Measurements from ENCODE around the gene RPL37. TPM values are rescaled to one million over a fixed set of nuclear protein-coding genes. Genes with fewer than 3 reads are reported as not detected.
A peak's percentile ranks its signal among the peaks of the same experiment; 100 is the strongest.

RPL37 gene
- total and polyA plus RNA-seq, 4 donors, result 881 to 2,683 (median 1,270) TPM

GRCh38 chr5:40784916-40785315 lies 50.1 kb downstream of the RPL37 start:
- Histone ChIP-seq H3K27me3 (ENCODE audit: control insufficient read depth in 3 of 3, insufficient read depth in 3 of 3, low read length in 2 of 3) (no peaks in the 10 kb centered on the region), H3K27ac (ENCODE audit: low read depth in 1 of 2, low read length in 1 of 2) (no peak overlapping the region), H3K36me3 (ENCODE audit: control insufficient read depth in 4 of 4, insufficient read depth in 4 of 4, low read length in 4 of 4) (peaks cover 0 to 3% (median under 1%) of the 10 kb centered on the region in 4 donors), H3K4me3 (no peak overlapping the region), H3K9me3 (ENCODE audit: control insufficient read depth in 4 of 4, insufficient read depth in 3 of 4, low read length in 3 of 4) (peaks cover 0 to 3% (median 0%) of the 10 kb centered on the region in 4 donors), H3K9ac (ENCODE audit: insufficient read depth in 1 of 2, low read length in 2 of 2) (no peak overlapping the region), H3K4me1 (ENCODE audit: control insufficient read depth in 5 of 5, insufficient read depth in 5 of 5, low read length in 5 of 5) (peaks cover 0 to 10% (median 0%) of the 10 kb centered on the region in 5 donors)
- TF ChIP-seq, protein P1, sequence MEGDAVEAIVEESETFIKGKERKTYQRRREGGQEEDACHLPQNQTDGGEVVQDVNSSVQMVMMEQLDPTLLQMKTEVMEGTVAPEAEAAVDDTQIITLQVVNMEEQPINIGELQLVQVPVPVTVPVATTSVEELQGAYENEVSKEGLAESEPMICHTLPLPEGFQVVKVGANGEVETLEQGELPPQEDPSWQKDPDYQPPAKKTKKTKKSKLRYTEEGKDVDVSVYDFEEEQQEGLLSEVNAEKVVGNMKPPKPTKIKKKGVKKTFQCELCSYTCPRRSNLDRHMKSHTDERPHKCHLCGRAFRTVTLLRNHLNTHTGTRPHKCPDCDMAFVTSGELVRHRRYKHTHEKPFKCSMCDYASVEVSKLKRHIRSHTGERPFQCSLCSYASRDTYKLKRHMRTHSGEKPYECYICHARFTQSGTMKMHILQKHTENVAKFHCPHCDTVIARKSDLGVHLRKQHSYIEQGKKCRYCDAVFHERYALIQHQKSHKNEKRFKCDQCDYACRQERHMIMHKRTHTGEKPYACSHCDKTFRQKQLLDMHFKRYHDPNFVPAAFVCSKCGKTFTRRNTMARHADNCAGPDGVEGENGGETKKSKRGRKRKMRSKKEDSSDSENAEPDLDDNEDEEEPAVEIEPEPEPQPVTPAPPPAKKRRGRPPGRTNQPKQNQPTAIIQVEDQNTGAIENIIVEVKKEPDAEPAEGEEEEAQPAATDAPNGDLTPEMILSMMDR (IDR thresholded peaks at IDR 0.05; ENCODE audit: control extremely low read depth, extremely low read depth), result no peak
- ATAC-seq (ENCODE audit: insufficient read depth, low FRiP score), result no peak
- WGBS, 2 donors, result 90 to 100% methylated on average over 1 of the region's 1 CpG
- no peak for DNase-seq

DNA sequence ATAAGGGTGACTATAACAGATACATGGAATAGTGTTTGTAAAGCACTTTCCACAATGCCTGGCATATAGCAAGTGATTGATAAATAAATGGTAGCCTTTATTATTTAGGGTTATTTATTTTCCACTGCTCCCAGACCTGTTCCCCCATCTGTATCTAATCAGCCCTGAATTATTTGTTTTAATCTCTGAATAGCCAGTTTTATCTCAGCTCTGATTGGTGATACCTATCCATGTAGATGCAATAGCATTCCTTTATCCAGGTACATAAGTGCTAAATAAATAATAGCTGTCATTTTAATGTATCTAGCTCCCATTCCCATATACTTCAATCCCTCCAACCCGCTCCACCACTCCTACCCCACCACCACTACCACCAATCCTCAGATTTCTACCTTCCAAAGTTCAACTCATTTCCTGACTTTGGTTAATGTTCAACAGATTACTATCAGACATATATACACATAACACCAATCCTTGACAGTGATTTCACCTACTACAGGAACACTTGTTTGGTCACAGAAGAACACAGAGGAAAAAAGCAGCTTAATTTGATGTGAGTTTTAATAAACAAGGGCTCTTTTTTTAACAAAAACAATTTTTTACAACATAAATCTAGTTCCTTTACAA lies 50.9 kb downstream of the RPL37 start:
- TF ChIP-seq, protein P1 (IDR thresholded peaks at IDR 0.05; ENCODE audit: control extremely low read depth, extremely low read depth), result no peak
- no peak for DNase-seq
- H3K9ac ChIP-seq (ENCODE audit: insufficient read depth in 1 of 2, low read length in 2 of 2), result no peak overlapping the region
- peaks cover 0 to 3% (median under 1%) of the 10 kb centered on the region in 4 donors for H3K36me3 ChIP-seq (ENCODE audit: control insufficient read depth in 4 of 4, insufficient read depth in 4 of 4, low read length in 4 of 4)
- 81 to 93% methylated on average over 1 of the region's 1 CpG for WGBS, 2 donors
- no peak for ATAC-seq (ENCODE audit: insufficient read depth, low FRiP score)
- peaks cover 0 to 10% (median 0%) of the 10 kb centered on the region in 5 donors for H3K4me1 ChIP-seq (ENCODE audit: control insufficient read depth in 5 of 5, insufficient read depth in 5 of 5, low read length in 5 of 5)
- H3K4me3 ChIP-seq, result no peak overlapping the region
- H3K27ac ChIP-seq (ENCODE audit: low read depth in 1 of 2, low read length in 1 of 2), result no peak overlapping the region
- no peaks in the 10 kb centered on the region for H3K27me3 ChIP-seq (ENCODE audit: control insufficient read depth in 3 of 3, insufficient read depth in 3 of 3, low read length in 2 of 3)
- H3K9me3 ChIP-seq (ENCODE audit: control insufficient read depth in 4 of 4, insufficient read depth in 3 of 4, low read length in 3 of 4), result peaks cover 0 to 3% (median 0%) of the 10 kb centered on the region in 4 donors

- no peaks in the 10 kb centered on the region for H3K9me3 ChIP-seq (ENCODE audit: control insufficient read depth in 4 of 4, insufficient read depth in 3 of 4, low read length in 3 of 4)
- no peak overlapping the region for H3K9ac ChIP-seq (ENCODE audit: insufficient read depth in 1 of 2, low read length in 2 of 2)
- H3K27me3 ChIP-seq (ENCODE audit: control insufficient read depth in 3 of 3, insufficient read depth in 3 of 3, low read length in 2 of 3), result no peaks in the 10 kb centered on the region
- TF ChIP-seq, protein P1 (IDR thresholded peaks at IDR 0.05; ENCODE audit: control extremely low read depth, extremely low read depth), result no peak
- no peak overlapping the region for H3K4me3 ChIP-seq
- DNase-seq (peak in 2 of 3 donors; percentile 26 to 60), ATAC-seq (ENCODE audit: insufficient read depth, low FRiP score) (no peak)
- peaks cover 0 to 10% (median 0%) of the 10 kb centered on the region in 5 donors for H3K4me1 ChIP-seq (ENCODE audit: control insufficient read depth in 5 of 5, insufficient read depth in 5 of 5, low read length in 5 of 5)
- H3K27ac ChIP-seq (ENCODE audit: low read depth in 1 of 2, low read length in 1 of 2), result no peak overlapping the region
- H3K36me3 ChIP-seq (ENCODE audit: control insufficient read depth in 4 of 4, insufficient read depth in 4 of 4, low read length in 4 of 4), result peaks cover 0 to 1% (median 0%) of the 10 kb centered on the region in 4 donors
Measured at GRCh38 chr5:40781843-40782409, 53.1 kb downstream of the RPL37 start.
